A673 (cell line): ENCODE measurements around the gene ABCA13. TPM values are rescaled to one million over a fixed set of nuclear protein-coding genes. Genes with fewer than 3 reads are reported as not detected.

ENCODE experiments used
- BruUV-seq: library from RNA; stranded (reverse); fragments of 400-500 nt; replicated peaks from 2 replicates; lab custom pipeline; 2021; lab: Mats Ljungman, UMichigan
- CTCF ChIA-PET: fragments of 300-600 bp; sonication (Branson Sonifier 250); formaldehyde crosslinking; loops from one replicate; lab custom pipeline; 2022; ENCODE audit warnings: antibody characterized with exemption; lab: Charles Lee
- POLR2A ChIA-PET: fragments of 300-600 bp; sonication (Branson Sonifier 250); formaldehyde crosslinking; loops from one replicate; lab custom pipeline; 2022; ENCODE audit warnings: antibody characterized with exemption; ENCODE audit not compliant: low non-redundant PET; lab: Charles Lee
- DNase-seq: peaks from one replicate; pipeline ENCODE4 v3.0.0-alpha.2; 2015; ENCODE audit warnings: low spot score
- H3K27ac ChIP-seq: fragments of 200-600 bp; sonication (generic); 2 replicates; pipeline ENCODE4 v1.5.1; 2016; ENCODE audit warnings: mixed run types, low read depth, mild to moderate bottlenecking, mixed read lengths, antibody characterized with exemption, low read length; ENCODE audit not compliant: poor library complexity, severe bottlenecking
- H3K27me3 ChIP-seq: fragments of 200-600 bp; sonication (generic); replicated peaks from 2 replicates; pipeline ENCODE4 v1.6.1; 2017; ENCODE audit warnings: mixed run types, low read depth, mild to moderate bottlenecking, mixed read lengths, antibody characterized with exemption, low read length; ENCODE audit not compliant: insufficient read depth, poor library complexity
- H3K36me3 ChIP-seq: fragments of 200-600 bp; sonication (generic); 2 replicates; pipeline ENCODE4 v1.6.1; 2016; ENCODE audit warnings: mixed run types, mild to moderate bottlenecking, mixed read lengths, antibody characterized with exemption, low read length; ENCODE audit not compliant: insufficient read depth, poor library complexity, severe bottlenecking
- H3K4me1 ChIP-seq: fragments of 200-600 bp; sonication (generic); 2 replicates; pipeline ENCODE4 v1.6.1; 2017; ENCODE audit warnings: mixed run types, mild to moderate bottlenecking, mixed read lengths, antibody characterized with exemption, low read length; ENCODE audit not compliant: insufficient read depth, poor library complexity, severe bottlenecking
- H3K4me3 ChIP-seq: fragments of 200-600 bp; sonication (generic); 2 replicates; pipeline ENCODE4 v1.5.1; 2016; ENCODE audit warnings: low read depth, mixed run types, mild to moderate bottlenecking, mixed read lengths, low read length; ENCODE audit not compliant: poor library complexity, severe bottlenecking
- H3K9me3 ChIP-seq: fragments of 200-600 bp; sonication (generic); 2 replicates; pipeline ENCODE4 v1.6.1; 2016; ENCODE audit warnings: mixed run types, low read depth, mild to moderate bottlenecking, mixed read lengths, antibody characterized with exemption, low read length; ENCODE audit not compliant: poor library complexity, severe bottlenecking
- CTCF ChIP-seq: fragments of 300-800, 200-600 bp; sonication (generic); conservative IDR thresholded peaks from 2 replicates; pipeline ENCODE4 v1.5.1; 2017; ENCODE audit warnings: low read depth, mild to moderate bottlenecking, antibody characterized with exemption, low read length, moderate library complexity, mixed read lengths
- EZH2 ChIP-seq: fragments of 200-600 bp; sonication (generic); IDR thresholded peaks from 2 replicates; pipeline ENCODE4 v1.6.1; 2017; ENCODE audit warnings: borderline replicate concordance, low read depth, mild to moderate bottlenecking, mixed read lengths, antibody characterized with exemption, low read length; ENCODE audit not compliant: poor library complexity, severe bottlenecking
- intact Hi-C: fragments of 100-400 bp; cut with micrococcal nuclease; formaldehyde crosslinking; loops from one replicate; pipeline ENCODE4 v1.10.0; 2022; ENCODE audit not compliant: unreplicated experiment
- total RNA-seq: library from RNA; stranded (reverse); gene quantifications from 2 replicates; pipeline ENCODE4 v1.2.3, GENCODE V29; 2021

ABCA13 gene
- total RNA-seq, 1 experiment from 2014 or later, result 15.6 TPM

- H3K27me3 ChIP-seq, result no peaks in the 10 kb centered on the region
- no peak overlapping the region for H3K27ac ChIP-seq
- ChIA-PET POLR2A (no interaction called here), CTCF (no interaction called here)
- TF ChIP-seq EZH2 (no peak), CTCF (no peak)
- no peaks in the 10 kb centered on the region for H3K36me3 ChIP-seq
- no peaks in the 10 kb centered on the region for H3K4me1 ChIP-seq
- no peak for DNase-seq
- H3K9me3 ChIP-seq, result peaks cover 11% of the 10 kb centered on the region
- BruUV-seq, result no TSS peak
- intact Hi-C loops, result no loop called here
- H3K4me3 ChIP-seq, result no peak overlapping the region
These were observed 462.9 kb downstream of the ABCA13 start for GRCh38 chr7:48634116-48634632.

- POLR2A ChIA-PET, result no interaction called here
- H3K9me3 ChIP-seq, result peaks cover 11% of the 10 kb centered on the region
- no peak overlapping the region for H3K4me3 ChIP-seq
- DNase-seq, result no peak
- H3K36me3 ChIP-seq, result no peaks in the 10 kb centered on the region
- H3K4me1 ChIP-seq, result no peaks in the 10 kb centered on the region
- H3K27me3 ChIP-seq, result no peaks in the 10 kb centered on the region
- no TSS peak for BruUV-seq
- H3K27ac ChIP-seq, result no peak overlapping the region
- CTCF ChIA-PET, result no interaction called here
- intact Hi-C loops, result no loop called here
- TF ChIP-seq EZH2 (no peak), CTCF (no peak)
These were observed 464.5 kb downstream of the ABCA13 start for GRCh38 chr7:48635796-48636195.

- Histone ChIP-seq H3K4me3 (no peak overlapping the region), H3K9me3 (peaks cover 6% of the 10 kb centered on the region), H3K27ac (no peak overlapping the region), H3K4me1 (no peaks in the 10 kb centered on the region), H3K36me3 (no peaks in the 10 kb centered on the region), H3K27me3 (no peaks in the 10 kb centered on the region)
- POLR2A ChIA-PET, result no interaction called here
- BruUV-seq, result no TSS peak
- CTCF ChIA-PET, result no interaction called here
- DNase-seq, result no peak
- TF ChIP-seq EZH2 (no peak), CTCF (no peak)
- intact Hi-C loops, result no loop called here
These were observed 465.2 kb downstream of the ABCA13 start for GRCh38 chr7:48636391-48637015.
